NT2/D1 (cell line): ENCODE data around the gene MLEC.

ENCODE experiments used
- SUZ12 ChIP-seq: IDR thresholded peaks from 2 replicates; pipeline ENCODE4 v1.6.1; 2011; ENCODE audit not compliant: insufficient read length, insufficient read depth; ENCODE audit errors: extremely low read depth
- YY1 ChIP-seq: IDR thresholded peaks from 2 replicates; pipeline ENCODE4 v1.6.1; 2011; ENCODE audit not compliant: insufficient read length, insufficient read depth

- no peak for TF ChIP-seq SUZ12
- no peak for TF ChIP-seq YY1
Observed at GRCh38 chr12:120699553-120699952, 12.6 kb downstream of the MLEC start.
